ENCODE measurements around the gene PPM1B. TPM values are rescaled to one million over a fixed set of nuclear protein-coding genes. Genes with fewer than 3 reads are reported as not detected.
A peak's percentile ranks its signal among the peaks of the same experiment; 100 is the strongest.

Gene PPM1B
- total and polyA plus RNA-seq, 2 experiments from 2014 or later: 112 to 134 TPM

DNA sequence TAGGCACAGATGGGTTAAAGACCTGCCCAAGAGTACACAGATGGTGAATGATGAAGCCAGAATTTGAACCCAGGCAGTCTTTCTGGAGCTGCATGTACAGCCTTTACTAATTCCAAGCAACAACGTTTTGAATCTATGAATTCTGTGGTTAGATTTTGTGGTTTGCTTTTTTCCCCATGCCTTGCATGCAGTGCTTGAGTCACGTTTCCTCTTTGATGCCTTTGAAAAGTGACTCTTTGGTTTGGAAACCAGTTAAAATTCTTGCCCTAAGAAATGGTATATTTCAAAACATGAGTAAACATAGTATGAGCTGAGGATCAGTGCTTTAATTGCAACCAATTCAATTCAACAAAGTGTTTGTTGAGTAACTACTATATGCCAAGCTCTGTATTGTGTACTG is 48.2 kb upstream of the PPM1B start:
- no peak overlapping the region for H3K27ac ChIP-seq (ENCODE audit: low read depth)
- H3K4me1 ChIP-seq (ENCODE audit: insufficient read depth): peaks cover 13% of the 10 kb centered on the region; the same call in 1 of the 2 replicates
- DNase-seq (ENCODE audit: low spot score) (no peak), ATAC-seq (no peak)
- TF ChIP-seq EZH2 (IDR thresholded peaks at IDR 0.05; ENCODE audit: low read depth, unreplicated experiment): no peak
- TF ChIP-seq STAT1 (IDR thresholded peaks at IDR 0.05; ENCODE audit: unreplicated experiment): no peak
- TF ChIP-seq, protein P1, sequence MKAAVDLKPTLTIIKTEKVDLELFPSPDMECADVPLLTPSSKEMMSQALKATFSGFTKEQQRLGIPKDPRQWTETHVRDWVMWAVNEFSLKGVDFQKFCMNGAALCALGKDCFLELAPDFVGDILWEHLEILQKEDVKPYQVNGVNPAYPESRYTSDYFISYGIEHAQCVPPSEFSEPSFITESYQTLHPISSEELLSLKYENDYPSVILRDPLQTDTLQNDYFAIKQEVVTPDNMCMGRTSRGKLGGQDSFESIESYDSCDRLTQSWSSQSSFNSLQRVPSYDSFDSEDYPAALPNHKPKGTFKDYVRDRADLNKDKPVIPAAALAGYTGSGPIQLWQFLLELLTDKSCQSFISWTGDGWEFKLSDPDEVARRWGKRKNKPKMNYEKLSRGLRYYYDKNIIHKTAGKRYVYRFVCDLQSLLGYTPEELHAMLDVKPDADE (IDR thresholded peaks at IDR 0.05): no peak
- no peak for TF ChIP-seq CREB1 (CRISPR knock-in tag; IDR thresholded peaks at IDR 0.05; ENCODE audit: low read depth)
- TF ChIP-seq NANOG (IDR thresholded peaks at IDR 0.05; ENCODE audit: borderline replicate concordance): no peak
- TF ChIP-seq, protein P2, sequence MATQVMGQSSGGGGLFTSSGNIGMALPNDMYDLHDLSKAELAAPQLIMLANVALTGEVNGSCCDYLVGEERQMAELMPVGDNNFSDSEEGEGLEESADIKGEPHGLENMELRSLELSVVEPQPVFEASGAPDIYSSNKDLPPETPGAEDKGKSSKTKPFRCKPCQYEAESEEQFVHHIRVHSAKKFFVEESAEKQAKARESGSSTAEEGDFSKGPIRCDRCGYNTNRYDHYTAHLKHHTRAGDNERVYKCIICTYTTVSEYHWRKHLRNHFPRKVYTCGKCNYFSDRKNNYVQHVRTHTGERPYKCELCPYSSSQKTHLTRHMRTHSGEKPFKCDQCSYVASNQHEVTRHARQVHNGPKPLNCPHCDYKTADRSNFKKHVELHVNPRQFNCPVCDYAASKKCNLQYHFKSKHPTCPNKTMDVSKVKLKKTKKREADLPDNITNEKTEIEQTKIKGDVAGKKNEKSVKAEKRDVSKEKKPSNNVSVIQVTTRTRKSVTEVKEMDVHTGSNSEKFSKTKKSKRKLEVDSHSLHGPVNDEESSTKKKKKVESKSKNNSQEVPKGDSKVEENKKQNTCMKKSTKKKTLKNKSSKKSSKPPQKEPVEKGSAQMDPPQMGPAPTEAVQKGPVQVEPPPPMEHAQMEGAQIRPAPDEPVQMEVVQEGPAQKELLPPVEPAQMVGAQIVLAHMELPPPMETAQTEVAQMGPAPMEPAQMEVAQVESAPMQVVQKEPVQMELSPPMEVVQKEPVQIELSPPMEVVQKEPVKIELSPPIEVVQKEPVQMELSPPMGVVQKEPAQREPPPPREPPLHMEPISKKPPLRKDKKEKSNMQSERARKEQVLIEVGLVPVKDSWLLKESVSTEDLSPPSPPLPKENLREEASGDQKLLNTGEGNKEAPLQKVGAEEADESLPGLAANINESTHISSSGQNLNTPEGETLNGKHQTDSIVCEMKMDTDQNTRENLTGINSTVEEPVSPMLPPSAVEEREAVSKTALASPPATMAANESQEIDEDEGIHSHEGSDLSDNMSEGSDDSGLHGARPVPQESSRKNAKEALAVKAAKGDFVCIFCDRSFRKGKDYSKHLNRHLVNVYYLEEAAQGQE (IDR thresholded peaks at IDR 0.05; ENCODE audit: unreplicated experiment): no peak
- TF ChIP-seq, protein P3, sequence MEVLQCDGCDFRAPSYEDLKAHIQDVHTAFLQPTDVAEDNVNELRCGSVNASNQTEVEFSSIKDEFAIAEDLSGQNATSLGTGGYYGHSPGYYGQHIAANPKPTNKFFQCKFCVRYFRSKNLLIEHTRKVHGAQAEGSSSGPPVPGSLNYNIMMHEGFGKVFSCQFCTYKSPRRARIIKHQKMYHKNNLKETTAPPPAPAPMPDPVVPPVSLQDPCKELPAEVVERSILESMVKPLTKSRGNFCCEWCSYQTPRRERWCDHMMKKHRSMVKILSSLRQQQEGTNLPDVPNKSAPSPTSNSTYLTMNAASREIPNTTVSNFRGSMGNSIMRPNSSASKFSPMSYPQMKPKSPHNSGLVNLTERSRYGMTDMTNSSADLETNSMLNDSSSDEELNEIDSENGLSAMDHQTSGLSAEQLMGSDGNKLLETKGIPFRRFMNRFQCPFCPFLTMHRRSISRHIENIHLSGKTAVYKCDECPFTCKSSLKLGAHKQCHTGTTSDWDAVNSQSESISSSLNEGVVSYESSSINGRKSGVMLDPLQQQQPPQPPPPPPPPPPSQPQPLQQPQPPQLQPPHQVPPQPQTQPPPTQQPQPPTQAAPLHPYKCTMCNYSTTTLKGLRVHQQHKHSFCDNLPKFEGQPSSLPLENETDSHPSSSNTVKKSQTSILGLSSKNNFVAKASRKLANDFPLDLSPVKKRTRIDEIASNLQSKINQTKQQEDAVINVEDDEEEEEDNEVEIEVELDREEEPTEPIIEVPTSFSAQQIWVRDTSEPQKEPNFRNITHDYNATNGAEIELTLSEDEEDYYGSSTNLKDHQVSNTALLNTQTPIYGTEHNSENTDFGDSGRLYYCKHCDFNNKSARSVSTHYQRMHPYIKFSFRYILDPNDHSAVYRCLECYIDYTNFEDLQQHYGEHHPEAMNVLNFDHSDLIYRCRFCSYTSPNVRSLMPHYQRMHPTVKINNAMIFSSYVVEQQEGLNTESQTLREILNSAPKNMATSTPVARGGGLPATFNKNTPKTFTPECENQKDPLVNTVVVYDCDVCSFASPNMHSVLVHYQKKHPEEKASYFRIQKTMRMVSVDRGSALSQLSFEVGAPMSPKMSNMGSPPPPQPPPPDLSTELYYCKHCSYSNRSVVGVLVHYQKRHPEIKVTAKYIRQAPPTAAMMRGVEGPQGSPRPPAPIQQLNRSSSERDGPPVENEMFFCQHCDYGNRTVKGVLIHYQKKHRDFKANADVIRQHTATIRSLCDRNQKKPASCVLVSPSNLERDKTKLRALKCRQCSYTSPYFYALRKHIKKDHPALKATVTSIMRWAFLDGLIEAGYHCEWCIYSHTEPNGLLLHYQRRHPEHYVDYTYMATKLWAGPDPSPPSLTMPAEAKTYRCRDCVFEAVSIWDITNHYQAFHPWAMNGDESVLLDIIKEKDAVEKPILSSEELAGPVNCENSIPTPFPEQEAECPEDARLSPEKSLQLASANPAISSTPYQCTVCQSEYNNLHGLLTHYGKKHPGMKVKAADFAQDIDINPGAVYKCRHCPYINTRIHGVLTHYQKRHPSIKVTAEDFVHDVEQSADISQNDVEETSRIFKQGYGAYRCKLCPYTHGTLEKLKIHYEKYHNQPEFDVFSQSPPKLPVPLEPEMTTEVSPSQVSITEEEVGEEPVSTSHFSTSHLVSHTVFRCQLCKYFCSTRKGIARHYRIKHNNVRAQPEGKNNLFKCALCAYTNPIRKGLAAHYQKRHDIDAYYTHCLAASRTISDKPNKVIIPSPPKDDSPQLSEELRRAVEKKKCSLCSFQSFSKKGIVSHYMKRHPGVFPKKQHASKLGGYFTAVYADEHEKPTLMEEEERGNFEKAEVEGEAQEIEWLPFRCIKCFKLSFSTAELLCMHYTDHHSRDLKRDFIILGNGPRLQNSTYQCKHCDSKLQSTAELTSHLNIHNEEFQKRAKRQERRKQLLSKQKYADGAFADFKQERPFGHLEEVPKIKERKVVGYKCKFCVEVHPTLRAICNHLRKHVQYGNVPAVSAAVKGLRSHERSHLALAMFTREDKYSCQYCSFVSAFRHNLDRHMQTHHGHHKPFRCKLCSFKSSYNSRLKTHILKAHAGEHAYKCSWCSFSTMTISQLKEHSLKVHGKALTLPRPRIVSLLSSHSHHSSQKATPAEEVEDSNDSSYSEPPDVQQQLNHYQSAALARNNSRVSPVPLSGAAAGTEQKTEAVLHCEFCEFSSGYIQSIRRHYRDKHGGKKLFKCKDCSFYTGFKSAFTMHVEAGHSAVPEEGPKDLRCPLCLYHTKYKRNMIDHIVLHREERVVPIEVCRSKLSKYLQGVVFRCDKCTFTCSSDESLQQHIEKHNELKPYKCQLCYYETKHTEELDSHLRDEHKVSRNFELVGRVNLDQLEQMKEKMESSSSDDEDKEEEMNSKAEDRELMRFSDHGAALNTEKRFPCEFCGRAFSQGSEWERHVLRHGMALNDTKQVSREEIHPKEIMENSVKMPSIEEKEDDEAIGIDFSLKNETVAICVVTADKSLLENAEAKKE (CRISPR knock-in tag; IDR thresholded peaks at IDR 0.05): no peak
- TF ChIP-seq, protein P4, sequence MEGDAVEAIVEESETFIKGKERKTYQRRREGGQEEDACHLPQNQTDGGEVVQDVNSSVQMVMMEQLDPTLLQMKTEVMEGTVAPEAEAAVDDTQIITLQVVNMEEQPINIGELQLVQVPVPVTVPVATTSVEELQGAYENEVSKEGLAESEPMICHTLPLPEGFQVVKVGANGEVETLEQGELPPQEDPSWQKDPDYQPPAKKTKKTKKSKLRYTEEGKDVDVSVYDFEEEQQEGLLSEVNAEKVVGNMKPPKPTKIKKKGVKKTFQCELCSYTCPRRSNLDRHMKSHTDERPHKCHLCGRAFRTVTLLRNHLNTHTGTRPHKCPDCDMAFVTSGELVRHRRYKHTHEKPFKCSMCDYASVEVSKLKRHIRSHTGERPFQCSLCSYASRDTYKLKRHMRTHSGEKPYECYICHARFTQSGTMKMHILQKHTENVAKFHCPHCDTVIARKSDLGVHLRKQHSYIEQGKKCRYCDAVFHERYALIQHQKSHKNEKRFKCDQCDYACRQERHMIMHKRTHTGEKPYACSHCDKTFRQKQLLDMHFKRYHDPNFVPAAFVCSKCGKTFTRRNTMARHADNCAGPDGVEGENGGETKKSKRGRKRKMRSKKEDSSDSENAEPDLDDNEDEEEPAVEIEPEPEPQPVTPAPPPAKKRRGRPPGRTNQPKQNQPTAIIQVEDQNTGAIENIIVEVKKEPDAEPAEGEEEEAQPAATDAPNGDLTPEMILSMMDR (conservative IDR thresholded peaks at IDR 0.05; ENCODE audit: low read depth in 2 of 2): no peak
- no peak for TF ChIP-seq ZNF114 (CRISPR knock-in tag; IDR thresholded peaks at IDR 0.05)
- TF ChIP-seq EZH2phosphoT487 (IDR thresholded peaks at IDR 0.05; ENCODE audit: unreplicated experiment): no peak
- TF ChIP-seq JUNB (IDR thresholded peaks at IDR 0.05; ENCODE audit: unreplicated experiment): no peak
- TF ChIP-seq ZNF331 (CRISPR knock-in tag; IDR thresholded peaks at IDR 0.05; ENCODE audit: low read depth): no peak
- TF ChIP-seq POLR2AphosphoS5 (IDR thresholded peaks at IDR 0.05; ENCODE audit: low read depth): no peak
- H3K9me2 ChIP-seq (ENCODE audit: insufficient read depth): no peaks in the 10 kb centered on the region
- H2AFZ ChIP-seq: peak overlapping the region; percentile 60; the same call in 1 of the 2 replicates
- no peaks in the 10 kb centered on the region for H3K9me3 Mint-ChIP-seq
- no peaks in the 10 kb centered on the region for H3K79me2 ChIP-seq (replicated peaks; ENCODE audit: insufficient read depth)
- no peaks in the 10 kb centered on the region for H3K36me3 ChIP-seq (ENCODE audit: insufficient read depth)
- H3K4me2 ChIP-seq: no peak overlapping the region
- no peak overlapping the region for H3K27ac Mint-ChIP-seq
- peaks cover 11% of the 10 kb centered on the region; the same call in 2 of the 3 replicates for H3K4me1 Mint-ChIP-seq
- H3K4me3 Mint-ChIP-seq: no peak overlapping the region
- peaks cover 5% of the 10 kb centered on the region for H3K27me3 Mint-ChIP-seq (ENCODE audit: insufficient read depth, low read depth, poor library complexity)
- no peaks in the 10 kb centered on the region for H3K27me3 ChIP-seq (ENCODE audit: insufficient read depth)
- no peaks in the 10 kb centered on the region; the same call in 2 of the 3 replicates for H3K36me3 Mint-ChIP-seq (ENCODE audit: low read depth)
- H4K20me1 ChIP-seq (replicated peaks; ENCODE audit: insufficient read depth): no peaks in the 10 kb centered on the region
- H3F3A ChIP-seq (replicated peaks; ENCODE audit: low read depth): no peaks in the 10 kb centered on the region
- H3K4me3 ChIP-seq: no peak overlapping the region

All from GM23338 (cell line).